ENCODE measurements around the gene LBH. TPM values are rescaled to one million over a fixed set of nuclear protein-coding genes. Genes with fewer than 3 reads are reported as not detected.

LBH gene
- total RNA-seq, 1 experiment from 2014 or later, result 1.2 TPM

GRCh38 chr2:30191107-30191506 is 40.2 kb upstream of the LBH start:
- intact Hi-C loops (cut with micrococcal nuclease), result no loop called here
- BruUV-seq (replicated peaks), result no TSS peak
- POLR2A ChIA-PET, result no interaction called here

More at GRCh38 chr2:30191107-30191506, 40.2 kb upstream of the LBH start:
- no peaks in the 10 kb centered on the region for H4K20me1 ChIP-seq (ENCODE audit: insufficient read depth)
- no peak overlapping the region for H3K9ac ChIP-seq (ENCODE audit: low read length)
- DNase-seq (ENCODE audit: low read depth, low spot score) (no peak), ATAC-seq (no peak)
- no peak overlapping the region for H2AFZ ChIP-seq (ENCODE audit: low read depth, low read length, poor library complexity, severe bottlenecking)
- ChIA-PET CTCF (no interaction called here), RAD21 (ENCODE audit: low non-redundant PET in 1 of 2, low total read pairs in 2 of 2, uncharacterized antibody in 2 of 2, unreplicated experiment in 2 of 2) (no interaction called here)
- no peak overlapping the region for H3K27ac ChIP-seq (ENCODE audit: low read depth, low read length)
- no peaks in the 10 kb centered on the region for H3K79me2 ChIP-seq (ENCODE audit: insufficient read depth, low read length)
- no peaks in the 10 kb centered on the region for H3K9me3 ChIP-seq (ENCODE audit: control insufficient read depth in 1 of 2, insufficient read depth in 1 of 2, low read depth in 1 of 2, low read length in 2 of 2)
- 0 out of 2 replicates have a peak, but pooled peaks cover 6% of the 10 kb centered on the region for H3K27me3 ChIP-seq (ENCODE audit: insufficient read depth, low read length)
- H3K4me2 ChIP-seq (ENCODE audit: low read length), result no peak overlapping the region
- no peak overlapping the region for H3K4me3 ChIP-seq (replicated peaks in 1 of 2; ENCODE audit: low read depth in 1 of 2, low read length in 2 of 2)
- H3K4me1 ChIP-seq (ENCODE audit: control insufficient read depth in 1 of 2, insufficient read depth in 2 of 2, low read length in 2 of 2), result no peaks in the 10 kb centered on the region
- TF ChIP-seq MAX (IDR thresholded peaks at IDR 0.05) (no peak), POLR2AphosphoS5 (IDR thresholded peaks at IDR 0.05; ENCODE audit: low read depth, low read length) (no peak), ZNF274 (IDR thresholded peaks at IDR 0.05; ENCODE audit: low read depth, low read length) (no peak), EGR1 (IDR thresholded peaks at IDR 0.05; ENCODE audit: low read depth) (no peak), CEBPB (IDR thresholded peaks at IDR 0.05; ENCODE audit: low read depth) (no peak), ZFX (IDR thresholded peaks at IDR 0.05) (no peak), RAD21 (IDR thresholded peaks at IDR 0.05; ENCODE audit: low read depth) (no peak), SRF (IDR thresholded peaks at IDR 0.05; ENCODE audit: low read depth) (no peak), CBX3 (IDR thresholded peaks at IDR 0.05; ENCODE audit: low read depth) (no peak), YY1 (IDR thresholded peaks at IDR 0.05; ENCODE audit: extremely low read depth, insufficient replicate concordance, low read depth, low read length) (no peak), ELF1 (IDR thresholded peaks at IDR 0.05; ENCODE audit: borderline replicate concordance, low read depth) (no peak), ATF3 (IDR thresholded peaks at IDR 0.05) (no peak), SIN3A (IDR thresholded peaks at IDR 0.05; ENCODE audit: low read depth) (no peak), SP1 (IDR thresholded peaks at IDR 0.05; ENCODE audit: low read depth) (no peak), JUND (IDR thresholded peaks at IDR 0.05) (no peak)
- TF ChIP-seq, protein P1, sequence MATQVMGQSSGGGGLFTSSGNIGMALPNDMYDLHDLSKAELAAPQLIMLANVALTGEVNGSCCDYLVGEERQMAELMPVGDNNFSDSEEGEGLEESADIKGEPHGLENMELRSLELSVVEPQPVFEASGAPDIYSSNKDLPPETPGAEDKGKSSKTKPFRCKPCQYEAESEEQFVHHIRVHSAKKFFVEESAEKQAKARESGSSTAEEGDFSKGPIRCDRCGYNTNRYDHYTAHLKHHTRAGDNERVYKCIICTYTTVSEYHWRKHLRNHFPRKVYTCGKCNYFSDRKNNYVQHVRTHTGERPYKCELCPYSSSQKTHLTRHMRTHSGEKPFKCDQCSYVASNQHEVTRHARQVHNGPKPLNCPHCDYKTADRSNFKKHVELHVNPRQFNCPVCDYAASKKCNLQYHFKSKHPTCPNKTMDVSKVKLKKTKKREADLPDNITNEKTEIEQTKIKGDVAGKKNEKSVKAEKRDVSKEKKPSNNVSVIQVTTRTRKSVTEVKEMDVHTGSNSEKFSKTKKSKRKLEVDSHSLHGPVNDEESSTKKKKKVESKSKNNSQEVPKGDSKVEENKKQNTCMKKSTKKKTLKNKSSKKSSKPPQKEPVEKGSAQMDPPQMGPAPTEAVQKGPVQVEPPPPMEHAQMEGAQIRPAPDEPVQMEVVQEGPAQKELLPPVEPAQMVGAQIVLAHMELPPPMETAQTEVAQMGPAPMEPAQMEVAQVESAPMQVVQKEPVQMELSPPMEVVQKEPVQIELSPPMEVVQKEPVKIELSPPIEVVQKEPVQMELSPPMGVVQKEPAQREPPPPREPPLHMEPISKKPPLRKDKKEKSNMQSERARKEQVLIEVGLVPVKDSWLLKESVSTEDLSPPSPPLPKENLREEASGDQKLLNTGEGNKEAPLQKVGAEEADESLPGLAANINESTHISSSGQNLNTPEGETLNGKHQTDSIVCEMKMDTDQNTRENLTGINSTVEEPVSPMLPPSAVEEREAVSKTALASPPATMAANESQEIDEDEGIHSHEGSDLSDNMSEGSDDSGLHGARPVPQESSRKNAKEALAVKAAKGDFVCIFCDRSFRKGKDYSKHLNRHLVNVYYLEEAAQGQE (IDR thresholded peaks at IDR 0.05; ENCODE audit: low read depth), result no peak
- no peaks in the 10 kb centered on the region for H3K36me3 ChIP-seq (ENCODE audit: control insufficient read depth in 1 of 2, insufficient read depth in 2 of 2, low read length in 2 of 2)
- H3K9me2 ChIP-seq (ENCODE audit: insufficient read depth), result no peaks in the 10 kb centered on the region
